ENCODE measurements around the gene FASLG. TPM values are rescaled to one million over a fixed set of nuclear protein-coding genes. Genes with fewer than 3 reads are reported as not detected.

The FASLG gene
- total RNA-seq, 1 experiment from 2014 or later = not detected

DNA sequence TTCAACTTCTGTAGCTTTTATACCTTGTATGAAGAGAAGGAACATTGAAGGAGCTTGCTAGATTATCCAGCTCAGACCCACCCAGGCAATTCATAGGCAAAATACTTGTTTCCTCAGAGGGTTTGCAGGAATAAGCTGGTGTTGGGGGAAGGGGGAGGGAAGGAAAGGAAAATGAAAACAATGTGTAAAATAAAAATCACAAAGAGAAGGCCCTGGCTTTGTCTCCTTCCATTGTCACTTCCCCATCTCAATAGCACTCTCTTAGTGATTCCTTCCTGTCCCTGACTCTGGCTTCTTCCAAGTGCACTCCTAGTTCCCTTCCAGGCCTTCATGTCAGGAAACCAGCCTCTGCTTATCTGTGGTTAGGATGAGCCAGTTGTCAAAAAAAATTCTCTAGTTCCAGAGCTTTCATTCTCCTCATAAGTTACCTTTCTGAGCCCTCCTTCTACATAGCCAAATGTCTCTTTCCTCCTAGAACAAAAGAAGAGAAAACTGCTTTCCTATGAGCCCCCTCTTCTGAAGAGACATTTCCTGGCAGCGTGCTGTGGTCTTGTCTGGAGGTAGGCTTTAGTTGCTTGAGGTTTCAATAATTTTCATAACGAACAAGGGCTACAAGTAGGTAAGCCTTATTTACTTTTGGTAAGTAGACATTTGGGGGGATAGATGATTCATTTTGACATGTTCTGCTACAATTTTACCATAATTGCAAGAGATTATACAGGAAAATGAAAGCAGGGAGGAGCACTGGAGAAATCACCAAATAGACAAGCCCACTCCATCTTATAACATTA lies 45.7 kb downstream of the FASLG start:
- Histone ChIP-seq H3K4me3 (ENCODE audit: low read depth in 2 of 2, low read length in 2 of 2) (no peak overlapping the region), H3K27ac (ENCODE audit: low read length) (no peak overlapping the region), H3K36me3 (ENCODE audit: control insufficient read depth, insufficient read depth, low read length) (no peaks in the 10 kb centered on the region), H3K27me3 (ENCODE audit: control insufficient read depth, insufficient read depth, low read length) (peaks cover 5% of the 10 kb centered on the region; the same call in 1 of the 2 replicates), H3K4me1 (ENCODE audit: control insufficient read depth, insufficient read depth, low read length) (no peaks in the 10 kb centered on the region), H3K9me3 (ENCODE audit: control insufficient read depth, insufficient read depth, low read depth, low read length) (no peaks in the 10 kb centered on the region)
- intact Hi-C loops (cut with micrococcal nuclease; ENCODE audit: unreplicated experiment) (no loop called here), in situ Hi-C loops (cut with HindIII; ENCODE audit: low pct_unique_long_range_greater_than_20kb, low sequenced_read_pairs) (no loop called here)
- no peak for ATAC-seq
- CTCF ChIA-PET = interaction anchor here (0.5 kb wide), 1 partner anchor 682 kb away, joined by 5 read pairs; no protein-coding TSS in a partner anchor
- POLR2A ChIA-PET = no interaction called here
- BruUV-seq (replicated peaks) = no TSS peak
- TF ChIP-seq, protein P1, sequence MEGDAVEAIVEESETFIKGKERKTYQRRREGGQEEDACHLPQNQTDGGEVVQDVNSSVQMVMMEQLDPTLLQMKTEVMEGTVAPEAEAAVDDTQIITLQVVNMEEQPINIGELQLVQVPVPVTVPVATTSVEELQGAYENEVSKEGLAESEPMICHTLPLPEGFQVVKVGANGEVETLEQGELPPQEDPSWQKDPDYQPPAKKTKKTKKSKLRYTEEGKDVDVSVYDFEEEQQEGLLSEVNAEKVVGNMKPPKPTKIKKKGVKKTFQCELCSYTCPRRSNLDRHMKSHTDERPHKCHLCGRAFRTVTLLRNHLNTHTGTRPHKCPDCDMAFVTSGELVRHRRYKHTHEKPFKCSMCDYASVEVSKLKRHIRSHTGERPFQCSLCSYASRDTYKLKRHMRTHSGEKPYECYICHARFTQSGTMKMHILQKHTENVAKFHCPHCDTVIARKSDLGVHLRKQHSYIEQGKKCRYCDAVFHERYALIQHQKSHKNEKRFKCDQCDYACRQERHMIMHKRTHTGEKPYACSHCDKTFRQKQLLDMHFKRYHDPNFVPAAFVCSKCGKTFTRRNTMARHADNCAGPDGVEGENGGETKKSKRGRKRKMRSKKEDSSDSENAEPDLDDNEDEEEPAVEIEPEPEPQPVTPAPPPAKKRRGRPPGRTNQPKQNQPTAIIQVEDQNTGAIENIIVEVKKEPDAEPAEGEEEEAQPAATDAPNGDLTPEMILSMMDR (IDR thresholded peaks at IDR 0.05) = no peak
- no peak for TF ChIP-seq POLR2AphosphoS5 (IDR thresholded peaks at IDR 0.05; ENCODE audit: low read depth, low read length)
- no peak for DNase-seq (ENCODE audit: low read depth, low spot score)

DNA sequence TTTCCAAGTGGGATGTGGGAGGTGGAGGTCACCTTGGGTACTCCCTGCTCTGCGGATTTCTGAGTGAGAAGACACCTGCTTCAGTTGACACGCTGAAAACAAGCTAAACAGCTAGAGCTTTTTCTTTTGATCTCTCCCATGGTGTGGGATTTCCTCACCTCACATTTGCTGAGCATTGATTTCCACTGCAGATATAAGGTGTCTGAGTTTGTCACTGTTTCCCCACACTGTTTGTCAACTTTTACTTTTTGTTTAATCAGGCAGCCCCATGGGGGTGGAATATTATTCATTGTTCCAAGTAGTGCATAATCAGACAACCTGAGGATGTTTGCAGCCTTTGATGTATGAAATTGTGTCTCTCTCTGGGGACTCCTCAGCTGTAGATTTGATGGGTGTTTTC lies 49.5 kb downstream of the FASLG start:
- in situ Hi-C loops (cut with HindIII; ENCODE audit: low pct_unique_long_range_greater_than_20kb, low sequenced_read_pairs) (no loop called here), intact Hi-C loops (cut with micrococcal nuclease; ENCODE audit: unreplicated experiment) (no loop called here)
- Histone ChIP-seq H3K9me3 (ENCODE audit: control insufficient read depth, insufficient read depth, low read depth, low read length) (no peaks in the 10 kb centered on the region), H3K4me3 (ENCODE audit: low read depth in 2 of 2, low read length in 2 of 2) (no peak overlapping the region), H3K36me3 (ENCODE audit: control insufficient read depth, insufficient read depth, low read length) (no peaks in the 10 kb centered on the region), H3K27me3 (ENCODE audit: control insufficient read depth, insufficient read depth, low read length) (peaks cover 5% of the 10 kb centered on the region; the same call in 1 of the 2 replicates), H3K4me1 (ENCODE audit: control insufficient read depth, insufficient read depth, low read length) (no peaks in the 10 kb centered on the region), H3K27ac (ENCODE audit: low read length) (no peak overlapping the region)
- no peak for TF ChIP-seq POLR2AphosphoS5 (IDR thresholded peaks at IDR 0.05; ENCODE audit: low read depth, low read length)
- TF ChIP-seq SIN3A (IDR thresholded peaks at IDR 0.05; ENCODE audit: borderline replicate concordance, insufficient read depth, low read depth, low read length) = no peak
- no peak for TF ChIP-seq TCF7L2 (IDR thresholded peaks at IDR 0.05; ENCODE audit: low read depth, low read length)
- TF ChIP-seq, protein P1 (IDR thresholded peaks at IDR 0.05) = no peak
- TF ChIP-seq, protein P2, sequence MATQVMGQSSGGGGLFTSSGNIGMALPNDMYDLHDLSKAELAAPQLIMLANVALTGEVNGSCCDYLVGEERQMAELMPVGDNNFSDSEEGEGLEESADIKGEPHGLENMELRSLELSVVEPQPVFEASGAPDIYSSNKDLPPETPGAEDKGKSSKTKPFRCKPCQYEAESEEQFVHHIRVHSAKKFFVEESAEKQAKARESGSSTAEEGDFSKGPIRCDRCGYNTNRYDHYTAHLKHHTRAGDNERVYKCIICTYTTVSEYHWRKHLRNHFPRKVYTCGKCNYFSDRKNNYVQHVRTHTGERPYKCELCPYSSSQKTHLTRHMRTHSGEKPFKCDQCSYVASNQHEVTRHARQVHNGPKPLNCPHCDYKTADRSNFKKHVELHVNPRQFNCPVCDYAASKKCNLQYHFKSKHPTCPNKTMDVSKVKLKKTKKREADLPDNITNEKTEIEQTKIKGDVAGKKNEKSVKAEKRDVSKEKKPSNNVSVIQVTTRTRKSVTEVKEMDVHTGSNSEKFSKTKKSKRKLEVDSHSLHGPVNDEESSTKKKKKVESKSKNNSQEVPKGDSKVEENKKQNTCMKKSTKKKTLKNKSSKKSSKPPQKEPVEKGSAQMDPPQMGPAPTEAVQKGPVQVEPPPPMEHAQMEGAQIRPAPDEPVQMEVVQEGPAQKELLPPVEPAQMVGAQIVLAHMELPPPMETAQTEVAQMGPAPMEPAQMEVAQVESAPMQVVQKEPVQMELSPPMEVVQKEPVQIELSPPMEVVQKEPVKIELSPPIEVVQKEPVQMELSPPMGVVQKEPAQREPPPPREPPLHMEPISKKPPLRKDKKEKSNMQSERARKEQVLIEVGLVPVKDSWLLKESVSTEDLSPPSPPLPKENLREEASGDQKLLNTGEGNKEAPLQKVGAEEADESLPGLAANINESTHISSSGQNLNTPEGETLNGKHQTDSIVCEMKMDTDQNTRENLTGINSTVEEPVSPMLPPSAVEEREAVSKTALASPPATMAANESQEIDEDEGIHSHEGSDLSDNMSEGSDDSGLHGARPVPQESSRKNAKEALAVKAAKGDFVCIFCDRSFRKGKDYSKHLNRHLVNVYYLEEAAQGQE (IDR thresholded peaks at IDR 0.05; ENCODE audit: insufficient read depth in 1 of 2, low read depth in 2 of 2, low read length in 1 of 2) = no peak
- no peak for DNase-seq (ENCODE audit: low read depth, low spot score)
- BruUV-seq (replicated peaks) = no TSS peak
- no peak for ATAC-seq
- ChIA-PET POLR2A (no interaction called here), CTCF (no interaction called here)
